GM23248 (cell line): Measurements from ENCODE around the gene GIGYF2. TPM values are rescaled to one million over a fixed set of nuclear protein-coding genes. Genes with fewer than 3 reads are reported as not detected.

Source experiments
- DNase-seq: peaks from one replicate; pipeline ENCODE4 v3.0.0-alpha.2; 2015
- H2AFZ ChIP-seq: fragments of 200-600 bp; sonication (generic); 2 replicates; pipeline ENCODE4 v1.6.1; 2016; ENCODE audit warnings: antibody characterized with exemption
- H3F3A ChIP-seq: fragments of 200-600 bp; sonication (generic); 2 replicates; pipeline ENCODE4 v1.6.1; 2016; ENCODE audit warnings: mild to moderate bottlenecking, antibody characterized with exemption, mixed run types; ENCODE audit not compliant: insufficient read depth
- H3K27ac ChIP-seq: fragments of 200-600 bp; sonication (generic); 2 replicates; pipeline ENCODE4 v1.5.1; 2016; ENCODE audit warnings: mild to moderate bottlenecking
- H3K27me3 ChIP-seq: fragments of 200-600 bp; sonication (generic); replicated peaks from 2 replicates; pipeline ENCODE4 v1.6.1; 2016; ENCODE audit warnings: mild to moderate bottlenecking; ENCODE audit not compliant: insufficient read depth
- H3K36me3 ChIP-seq: fragments of 200-600 bp; sonication (generic); 2 replicates; pipeline ENCODE4 v1.6.1; 2016; ENCODE audit warnings: low read depth, mild to moderate bottlenecking
- H3K4me1 ChIP-seq: fragments of 200-600 bp; sonication (generic); 2 replicates; pipeline ENCODE4 v1.6.1; 2016; ENCODE audit warnings: mild to moderate bottlenecking; ENCODE audit not compliant: insufficient read depth
- H3K4me2 ChIP-seq: fragments of 200-600 bp; sonication (generic); one replicate; pipeline ENCODE4 v1.6.1; 2016; ENCODE audit warnings: mild to moderate bottlenecking; ENCODE audit not compliant: unreplicated experiment
- H3K4me3 ChIP-seq: fragments of 200-600 bp; sonication (generic); 2 replicates; pipeline ENCODE4 v1.5.1; 2016; ENCODE audit warnings: mild to moderate bottlenecking
- H3K79me2 ChIP-seq: fragments of 200-600 bp; sonication (generic); 2 replicates; pipeline ENCODE4 v1.6.1; 2016; ENCODE audit warnings: mild to moderate bottlenecking; ENCODE audit not compliant: insufficient read depth
- H3K9ac ChIP-seq: fragments of 200-600 bp; sonication (generic); 2 replicates; pipeline ENCODE4 v1.6.1; 2016; ENCODE audit warnings: mild to moderate bottlenecking
- H3K9me2 ChIP-seq: fragments of 200-600 bp; sonication (generic); 2 replicates; pipeline ENCODE4 v1.6.1; 2016; ENCODE audit warnings: mixed run types, mild to moderate bottlenecking, moderate library complexity; ENCODE audit not compliant: insufficient read depth
- H3K9me3 ChIP-seq: fragments of 200-600 bp; sonication (generic); one replicate; pipeline ENCODE4 v1.6.1; 2017; ENCODE audit warnings: low read depth
- H4K20me1 ChIP-seq: fragments of 200-600 bp; sonication (generic); 2 replicates; pipeline ENCODE4 v1.6.0; 2016; ENCODE audit not compliant: insufficient read depth
- EZH2 ChIP-seq: fragments of 200-600 bp; sonication (generic); IDR thresholded peaks from 2 replicates; pipeline ENCODE4 v1.6.1; 2018; ENCODE audit warnings: antibody characterized with exemption, mild to moderate bottlenecking; ENCODE audit not compliant: insufficient read depth, poor library complexity, severe bottlenecking
- EZH2phosphoT487 ChIP-seq: fragments of 200-600 bp; sonication (generic); IDR thresholded peaks from 2 replicates; pipeline ENCODE4 v1.6.1; 2018; ENCODE audit warnings: antibody characterized with exemption, moderate library complexity, mild to moderate bottlenecking, low read depth; ENCODE audit not compliant: insufficient read depth
- WGBS, 2 experiments: methylation state at CpG; one replicate each; pipeline ENCODE4 v1.1.6; 2015 to 2017; ENCODE audit warnings: low lambda C conversion rate in 2 of 2, low coverage in 1 of 2; ENCODE audit errors: missing lambda C conversion rate in 2 of 2; 5-methylcytosine and 5-hydroxymethylcytosine counted together
- in situ Hi-C: fragments of 300-500 bp; cut with MboI; formaldehyde crosslinking; loops from 2 replicates; pipeline ENCODE4 v1.15.0; 2020
- polyA plus RNA-seq: library from polyadenylated mRNA; unstranded; fragments of >200 nt; fragmentation: Nextera tagmentation; extraction: Ambion mirVana; gene quantifications from 2 replicates; pipeline ENCODE4 v1.2.1, GENCODE V29; 2016
- total RNA-seq: library from RNA; depleted of rRNA; stranded (reverse); fragments of >200 nt; shearing (Covaris generic); gene quantifications from 2 replicates; pipeline ENCODE4 v1.2.3, GENCODE V29; 2014

GIGYF2 gene
- total and polyA plus RNA-seq, 2 experiments from 2014 or later: 27.2 to 35.2 TPM

DNA sequence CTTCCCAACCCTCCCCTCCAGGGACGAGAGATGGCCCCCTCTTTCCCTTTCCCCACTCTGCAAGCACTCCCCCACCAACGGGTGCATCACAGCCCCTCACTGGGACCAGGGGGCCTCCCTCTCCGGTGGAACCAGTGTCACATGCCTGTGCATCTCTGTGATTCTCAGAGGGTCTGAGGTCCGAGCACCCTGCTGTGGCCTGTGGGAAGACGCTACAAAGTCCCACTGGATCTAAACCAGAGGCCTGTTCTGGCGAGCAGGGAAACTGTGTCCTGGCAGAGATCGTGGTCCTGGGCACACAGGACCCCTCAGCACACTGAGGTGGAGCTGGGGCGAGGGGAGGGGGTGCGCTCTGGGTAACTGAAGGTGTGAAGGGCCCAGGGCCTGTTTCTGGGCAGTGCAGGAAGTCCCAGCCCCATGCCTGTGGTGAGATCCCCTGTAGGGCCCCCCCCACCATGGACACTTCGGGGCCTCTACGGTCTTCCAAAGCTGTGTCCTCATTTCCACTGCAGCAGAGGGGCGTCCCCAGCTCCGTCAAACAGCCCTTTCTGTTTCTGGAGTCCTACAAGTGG, 180.9 kb downstream of the GIGYF2 start:
- Histone ChIP-seq H3K27me3 (no peaks in the 10 kb centered on the region), H3K4me2 (no peak overlapping the region), H3K36me3 (no peaks in the 10 kb centered on the region), H3K4me3 (no peak overlapping the region), H3K9ac (no peak overlapping the region), H3F3A (no peaks in the 10 kb centered on the region), H3K27ac (no peak overlapping the region), H4K20me1 (no peaks in the 10 kb centered on the region), H3K79me2 (no peaks in the 10 kb centered on the region), H3K9me3 (no peaks in the 10 kb centered on the region), H3K4me1 (no peaks in the 10 kb centered on the region), H2AFZ (no peak overlapping the region), H3K9me2 (no peaks in the 10 kb centered on the region)
- in situ Hi-C loops: no loop called here
- TF ChIP-seq EZH2: no peak
- TF ChIP-seq EZH2phosphoT487: no peak
- no peak for DNase-seq
- WGBS, 2 experiments: 93 to 95% methylated on average over 13 of the region's 13 CpGs

GRCh38 chr2:232878855-232879617, 181.9 kb downstream of the GIGYF2 start:
- Histone ChIP-seq H3F3A (no peaks in the 10 kb centered on the region), H3K9me3 (no peaks in the 10 kb centered on the region), H3K9me2 (no peaks in the 10 kb centered on the region), H3K9ac (no peak overlapping the region), H3K4me2 (no peak overlapping the region), H3K36me3 (no peaks in the 10 kb centered on the region), H3K79me2 (no peaks in the 10 kb centered on the region), H3K4me3 (no peak overlapping the region), H3K4me1 (no peaks in the 10 kb centered on the region), H2AFZ (no peak overlapping the region), H3K27me3 (no peaks in the 10 kb centered on the region), H3K27ac (no peak overlapping the region), H4K20me1 (no peaks in the 10 kb centered on the region)
- WGBS, 2 experiments: 89 to 91% methylated on average over 14 to 20 of the region's 20 CpGs
- DNase-seq: no peak
- TF ChIP-seq EZH2phosphoT487 (no peak), EZH2 (no peak)
- in situ Hi-C loops: no loop called here

DNA sequence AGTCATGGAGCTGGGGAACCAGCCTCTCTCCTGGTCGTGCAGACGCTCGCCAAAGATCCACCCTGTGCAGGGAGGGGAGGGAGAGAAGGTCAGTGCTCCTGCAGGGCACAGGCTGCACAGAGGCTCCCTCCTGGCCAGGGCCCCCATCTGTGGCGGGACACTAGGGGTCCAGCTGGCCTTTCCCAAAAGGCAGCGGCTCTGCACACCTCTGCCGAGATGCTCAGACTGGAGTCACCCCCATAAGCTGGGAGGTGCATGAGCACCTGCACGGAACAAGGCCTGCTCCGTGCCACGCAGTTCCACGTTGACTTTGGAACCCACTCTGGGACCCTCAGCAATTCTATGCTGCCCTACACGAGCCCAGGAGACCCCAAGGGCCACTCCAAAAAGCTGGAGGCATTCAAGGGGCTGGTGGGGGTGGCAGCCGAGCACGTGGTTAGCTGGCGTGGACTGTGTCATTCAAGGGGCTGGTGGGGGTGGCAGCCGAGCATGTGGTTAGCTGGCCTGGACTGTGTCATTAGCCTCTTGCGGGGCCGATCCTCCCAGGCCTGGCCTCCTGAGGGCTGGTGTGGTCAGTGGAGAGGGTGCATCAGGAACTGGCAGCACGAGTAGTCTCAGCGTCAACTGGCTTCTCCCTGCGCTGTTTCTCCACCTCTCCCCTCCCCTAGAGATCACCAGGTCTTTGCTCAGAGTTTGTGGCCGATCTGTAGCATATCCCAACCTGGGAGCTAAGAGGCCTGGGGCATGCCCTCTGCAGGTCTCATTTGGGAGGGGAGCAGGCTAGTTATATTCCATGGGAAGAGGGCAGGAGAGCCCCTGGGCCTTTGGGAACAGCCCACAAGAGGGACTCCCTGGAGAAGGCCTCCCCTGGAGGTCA, 182.7 kb downstream of the GIGYF2 start:
- H3K79me2 ChIP-seq: no peaks in the 10 kb centered on the region
- DNase-seq: no peak
- H2AFZ ChIP-seq: no peak overlapping the region
- H3K36me3 ChIP-seq: no peaks in the 10 kb centered on the region
- H3K9ac ChIP-seq: no peak overlapping the region
- H3K4me2 ChIP-seq: no peak overlapping the region
- 83 to 90% methylated on average over 19 to 21 of the region's 21 CpGs for WGBS, 2 experiments
- H3K9me3 ChIP-seq: no peaks in the 10 kb centered on the region
- no peak overlapping the region for H3K4me3 ChIP-seq
- H3K4me1 ChIP-seq: no peaks in the 10 kb centered on the region
- H3K27ac ChIP-seq: no peak overlapping the region
- in situ Hi-C loops: no loop called here
- no peaks in the 10 kb centered on the region for H4K20me1 ChIP-seq
- H3K9me2 ChIP-seq: no peaks in the 10 kb centered on the region
- TF ChIP-seq EZH2 (no peak), EZH2phosphoT487 (no peak)
- no peaks in the 10 kb centered on the region for H3F3A ChIP-seq
- H3K27me3 ChIP-seq: no peaks in the 10 kb centered on the region

DNA sequence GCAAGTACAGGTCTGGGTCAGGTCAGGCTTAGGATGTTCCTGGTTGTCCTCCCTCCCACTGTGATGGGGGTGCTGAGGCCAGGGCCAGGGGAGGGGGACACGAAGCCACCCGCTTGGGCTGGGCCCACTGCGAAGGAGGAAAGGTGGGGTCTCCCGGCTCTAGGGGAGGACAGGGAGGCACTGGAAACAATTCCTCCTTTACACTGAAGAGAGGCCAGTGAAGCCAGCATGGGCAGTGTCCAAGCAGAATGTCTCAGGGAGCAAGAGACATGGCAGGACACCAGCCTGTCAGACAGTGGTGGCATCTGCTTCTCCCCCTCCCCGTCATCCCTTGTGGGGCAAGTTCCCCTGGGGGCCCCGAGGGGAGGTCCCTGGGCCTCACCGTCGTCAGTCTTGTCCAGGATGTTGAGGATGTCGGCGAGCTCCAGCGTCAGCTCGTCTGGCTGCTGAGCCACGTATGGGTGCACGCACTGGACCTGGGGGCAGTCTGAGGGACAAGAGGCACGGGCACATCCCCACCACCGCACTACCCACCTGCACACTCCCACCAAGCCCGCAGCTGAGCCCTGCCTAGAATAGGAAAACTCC, 183.7 kb downstream of the GIGYF2 start:
- 79 to 80% methylated on average over 17 of the region's 17 CpGs for WGBS, 2 experiments
- TF ChIP-seq EZH2: no peak
- TF ChIP-seq EZH2phosphoT487: no peak
- DNase-seq: no peak
- Histone ChIP-seq H3K9me3 (no peaks in the 10 kb centered on the region), H3K36me3 (no peaks in the 10 kb centered on the region), H3K4me3 (no peak overlapping the region), H3K79me2 (no peaks in the 10 kb centered on the region), H3K4me1 (no peaks in the 10 kb centered on the region), H3F3A (no peaks in the 10 kb centered on the region), H3K9me2 (no peaks in the 10 kb centered on the region), H2AFZ (no peak overlapping the region), H3K27me3 (0 out of 2 replicates have a peak, but pooled peaks cover under 1% of the 10 kb centered on the region), H3K9ac (no peak overlapping the region), H3K4me2 (no peak overlapping the region), H4K20me1 (no peaks in the 10 kb centered on the region), H3K27ac (no peak overlapping the region)
- in situ Hi-C loops: no loop called here
